ENCODE measurements around the gene TMEM229B.

- no peak for TF ChIP-seq CTCF (IDR thresholded peaks at IDR 0.05; ENCODE audit: low read depth, low read length)
- TF ChIP-seq EZH2phosphoT487 (IDR thresholded peaks at IDR 0.05; ENCODE audit: low read depth), result no peak
These were observed 8.5 kb downstream of the TMEM229B start for GRCh38 chr14:67480011-67480410.

All from OCI-LY3 (cell line).